GM18505 (cell line): ENCODE data around the gene BAZ1A.

ENCODE experiments used
- ATAC-seq: cut with Tn5 transposase; IDR thresholded peaks from one replicate; pipeline ENCODE4 v1.9.1; 2021; ENCODE audit not compliant: unreplicated experiment
- POLR2A ChIP-seq: IDR thresholded peaks from 4 replicates; pipeline ENCODE4 v1.6.1; 2011; ENCODE audit warnings: borderline replicate concordance; ENCODE audit not compliant: insufficient read depth, insufficient read length; ENCODE audit errors: extremely low read depth

BAZ1A gene

DNA sequence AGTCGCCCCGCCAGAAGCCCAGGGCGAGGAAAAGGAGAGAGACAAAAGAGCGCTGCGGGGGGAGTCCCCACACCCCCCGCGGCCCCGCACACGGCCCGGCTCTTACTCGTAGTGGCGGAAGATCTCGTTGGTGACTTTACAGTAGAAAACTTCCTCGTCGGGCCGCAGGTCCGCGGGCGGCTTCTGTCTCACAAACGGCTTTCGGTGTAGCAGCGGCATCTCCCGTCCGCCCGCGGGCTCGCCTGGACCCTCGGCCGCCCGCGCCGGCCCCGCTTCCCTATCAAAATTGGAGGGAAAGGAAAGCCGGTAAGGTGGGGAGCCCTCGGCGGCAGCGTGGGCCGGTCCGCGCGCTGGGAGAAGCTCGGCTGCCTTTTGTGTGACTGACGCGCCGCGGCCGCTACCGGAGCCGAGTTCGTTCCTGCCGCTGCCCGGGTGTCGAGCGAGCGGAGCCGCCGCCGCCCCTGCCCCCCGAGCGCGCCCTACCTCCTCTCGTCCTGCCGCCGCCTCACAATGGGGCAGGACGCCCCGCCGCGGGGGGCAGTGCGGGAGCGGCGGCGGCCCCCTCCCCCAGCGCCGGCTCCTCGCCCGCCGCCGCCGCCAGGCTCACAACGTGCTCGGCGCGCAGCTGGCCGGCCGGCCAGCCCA, 652 bp downstream of the BAZ1A start:
- ATAC-seq: peak; percentile 30
- TF ChIP-seq POLR2A: no peak

DNA sequence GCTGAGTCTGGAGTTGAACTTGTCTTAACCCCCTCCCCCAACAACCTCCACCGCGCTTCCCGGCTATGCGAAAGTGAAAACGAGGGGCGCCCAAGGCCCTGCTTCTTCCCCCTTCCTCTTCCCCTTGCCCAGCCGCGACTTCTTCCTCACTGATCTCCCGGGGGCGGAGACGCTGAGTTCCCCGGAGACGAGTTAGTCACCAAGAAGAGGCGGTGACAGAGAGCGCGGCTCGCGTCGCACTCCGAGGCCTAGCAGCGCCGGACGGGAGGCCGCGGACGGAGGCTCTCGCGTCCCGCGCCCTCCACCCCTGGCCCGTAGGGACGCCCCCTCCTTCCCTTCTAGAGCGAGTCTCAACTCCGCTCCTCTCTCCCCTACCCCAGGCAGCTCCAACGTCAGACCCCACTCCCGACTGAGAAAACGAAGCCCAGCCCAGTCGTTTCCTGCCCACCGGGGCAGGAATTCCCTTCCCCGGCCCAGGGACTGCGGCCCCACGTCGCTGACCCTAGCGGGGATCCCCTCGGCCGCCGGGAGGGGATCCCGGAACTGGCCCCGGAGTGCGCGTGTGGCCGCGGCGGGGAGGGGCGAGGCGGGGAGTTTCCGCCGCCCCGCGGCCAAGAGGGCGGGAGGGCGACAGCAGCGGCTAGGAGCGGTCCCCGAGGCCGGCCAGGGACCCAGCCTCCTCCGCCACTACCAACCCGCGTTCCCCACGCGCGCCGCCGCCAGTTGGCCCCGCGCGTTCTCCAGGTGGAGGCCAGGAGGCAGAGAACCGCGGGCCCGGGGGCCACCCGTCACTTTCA, 1.4 kb downstream of the BAZ1A start:
- peak; percentile 75 for TF ChIP-seq POLR2A
- peak; percentile 59 for ATAC-seq

DNA sequence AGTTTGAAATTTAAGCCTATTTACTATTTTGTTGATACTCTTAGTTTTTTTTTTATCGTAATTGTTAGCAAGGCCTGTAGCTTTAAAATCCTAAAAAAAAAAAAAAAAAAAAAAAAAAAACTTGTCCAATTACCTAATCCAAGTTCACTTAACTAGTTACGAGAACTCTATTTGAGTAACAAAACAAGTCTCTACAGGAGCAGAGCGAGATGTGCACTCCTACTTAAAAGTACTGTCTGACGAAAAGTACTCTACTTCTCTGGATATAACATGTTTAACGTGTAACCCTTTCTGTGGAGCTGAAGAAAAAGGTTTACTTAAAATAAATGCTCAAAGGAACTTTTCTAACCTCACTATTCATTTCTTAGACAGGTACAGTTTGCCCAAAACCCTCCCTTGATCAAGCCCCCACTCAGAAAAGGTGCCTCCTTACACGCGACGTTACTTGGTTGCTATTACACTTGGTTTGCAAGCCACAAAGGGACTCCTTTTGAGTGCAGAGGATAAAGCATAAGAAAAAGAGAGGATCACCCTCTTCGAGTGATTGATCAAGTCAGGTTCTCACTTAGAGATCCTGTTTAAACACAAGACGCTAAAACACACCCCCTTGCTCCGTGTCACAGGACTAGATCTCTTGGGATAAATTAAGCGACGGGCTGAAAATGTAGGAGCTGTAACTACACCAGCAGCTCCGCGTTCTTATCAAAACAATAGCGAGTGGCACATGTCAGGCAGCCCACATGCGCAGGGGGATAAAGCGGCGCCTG, 2.2 kb downstream of the BAZ1A start:
- no peak for TF ChIP-seq POLR2A
- peak; percentile 0 for ATAC-seq

DNA sequence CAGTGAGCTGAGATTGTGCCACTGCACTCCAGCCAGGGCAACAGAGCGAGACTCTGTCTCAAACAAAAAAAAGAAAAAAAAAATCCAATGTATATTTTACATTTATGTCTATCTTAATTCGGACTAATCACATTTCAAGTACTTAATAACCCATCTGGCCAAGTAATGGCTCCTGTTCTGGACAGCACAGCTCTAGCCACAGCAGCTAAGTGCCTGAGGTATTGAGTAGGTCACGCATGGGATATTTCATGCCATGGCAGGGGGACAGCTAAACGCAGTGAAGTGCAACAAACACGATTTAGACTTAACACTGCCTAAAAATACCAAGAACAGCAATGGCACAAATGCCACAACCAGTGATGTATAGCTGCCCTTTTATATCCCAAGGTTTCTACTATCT, 8.0 kb downstream of the BAZ1A start:
- no peak for ATAC-seq
- no peak for TF ChIP-seq POLR2A

DNA sequence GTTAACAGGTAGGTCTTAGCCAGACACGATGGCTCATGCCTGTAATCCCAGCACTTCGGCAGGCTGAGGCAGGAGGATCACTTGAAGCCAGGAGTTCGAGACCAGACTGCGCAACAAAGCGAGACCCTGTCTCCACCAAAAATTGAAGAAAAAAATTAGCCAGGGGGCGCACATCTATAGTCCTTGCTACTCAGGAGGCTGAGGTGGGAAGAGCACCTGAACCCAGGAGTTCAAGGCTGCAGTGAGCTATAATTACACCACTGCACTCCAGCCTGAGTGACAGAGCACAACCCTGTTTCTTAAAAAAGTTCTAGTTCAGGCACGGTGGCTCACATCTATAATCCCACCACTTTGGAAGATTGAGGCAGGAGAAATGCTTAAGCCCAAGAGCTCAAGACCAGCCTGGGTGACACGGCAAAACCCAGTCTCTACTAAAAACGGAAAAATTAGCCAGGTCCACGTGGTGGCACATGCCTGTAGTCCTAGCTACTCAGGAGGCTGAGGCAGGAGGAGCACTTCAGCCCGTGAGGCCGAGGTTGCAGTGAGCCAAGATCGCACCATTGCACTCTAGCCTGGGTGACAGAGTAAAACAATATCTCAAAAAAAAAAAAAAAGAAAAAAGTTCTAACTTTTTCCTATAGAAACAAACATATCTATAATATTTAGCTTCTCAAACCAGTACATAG, 9.1 kb downstream of the BAZ1A start:
- TF ChIP-seq POLR2A: no peak
- ATAC-seq: no peak

DNA sequence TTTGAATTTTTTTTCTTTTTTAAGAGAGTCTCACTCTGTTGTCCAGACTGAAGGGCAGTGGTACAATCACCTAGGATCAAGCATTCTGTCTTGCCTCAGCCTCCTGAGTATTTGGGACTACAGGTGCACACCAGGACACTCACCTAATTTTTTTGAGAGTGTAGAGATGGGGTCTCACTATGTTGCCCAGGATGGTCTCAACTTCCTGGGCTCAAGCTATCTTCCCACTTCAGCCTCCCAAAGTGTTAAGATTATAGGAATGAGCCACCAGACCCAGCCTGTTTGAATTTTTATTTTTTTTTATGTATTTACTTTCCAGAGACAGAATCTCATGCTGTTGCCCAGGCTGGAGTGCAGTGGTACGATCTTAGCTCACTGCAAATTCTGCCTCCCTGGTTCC, 11.3 kb downstream of the BAZ1A start:
- ATAC-seq: no peak
- TF ChIP-seq POLR2A: no peak

DNA sequence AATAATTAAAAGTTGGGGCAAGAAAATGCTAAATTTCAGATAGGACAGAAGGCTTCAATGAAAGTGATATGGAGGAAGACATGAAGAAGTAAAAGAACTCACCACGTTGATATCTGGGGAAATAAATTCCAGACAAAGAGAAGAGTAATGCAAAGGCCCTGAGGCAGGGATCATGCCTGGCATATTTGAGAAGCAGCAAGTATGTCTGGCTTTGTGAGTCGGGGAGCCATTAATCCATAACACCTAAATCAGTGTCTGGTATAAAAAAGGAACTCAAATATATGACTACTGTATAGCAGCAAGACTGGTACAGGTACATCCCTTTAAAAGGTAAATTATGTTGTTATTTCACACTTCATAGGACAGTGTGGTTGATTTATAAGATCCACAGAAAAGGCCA, 16.4 kb downstream of the BAZ1A start:
- TF ChIP-seq POLR2A: no peak
- no peak for ATAC-seq

DNA sequence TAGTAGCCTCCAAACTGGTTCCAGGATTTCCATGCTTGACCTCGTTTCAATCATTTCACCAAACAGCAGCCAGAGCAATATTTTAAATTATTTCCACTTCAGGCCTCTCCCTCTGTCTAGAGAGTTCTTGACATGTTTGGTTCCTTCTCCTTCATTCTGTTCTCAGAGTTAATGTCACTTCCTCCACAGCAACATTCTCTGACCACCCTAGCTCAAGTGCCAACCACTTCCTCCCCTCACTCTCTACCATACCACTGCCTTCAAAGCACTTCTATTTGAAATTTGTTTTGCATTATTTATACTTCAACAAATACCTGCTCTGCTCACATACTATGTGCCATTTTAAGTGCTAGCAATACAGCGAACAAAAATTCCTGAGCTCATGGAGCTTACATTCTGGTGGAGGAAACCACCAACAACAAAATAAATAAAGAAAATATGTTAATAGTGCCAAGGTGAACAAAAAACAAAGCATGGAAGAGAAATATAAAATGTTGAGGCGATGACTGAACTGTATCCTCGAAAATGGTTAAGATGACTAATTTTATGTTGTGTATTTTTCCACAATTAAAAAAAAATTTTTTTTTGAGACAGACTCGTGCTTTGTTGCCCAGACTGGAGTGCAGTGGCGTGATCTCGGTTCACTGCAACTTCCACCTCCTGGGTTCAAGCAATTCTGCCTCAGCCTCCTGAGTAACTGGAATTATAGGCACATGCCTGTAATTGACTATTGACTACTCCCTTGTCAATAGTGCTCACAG, 17.3 kb downstream of the BAZ1A start:
- ATAC-seq: no peak
- TF ChIP-seq POLR2A: no peak

DNA sequence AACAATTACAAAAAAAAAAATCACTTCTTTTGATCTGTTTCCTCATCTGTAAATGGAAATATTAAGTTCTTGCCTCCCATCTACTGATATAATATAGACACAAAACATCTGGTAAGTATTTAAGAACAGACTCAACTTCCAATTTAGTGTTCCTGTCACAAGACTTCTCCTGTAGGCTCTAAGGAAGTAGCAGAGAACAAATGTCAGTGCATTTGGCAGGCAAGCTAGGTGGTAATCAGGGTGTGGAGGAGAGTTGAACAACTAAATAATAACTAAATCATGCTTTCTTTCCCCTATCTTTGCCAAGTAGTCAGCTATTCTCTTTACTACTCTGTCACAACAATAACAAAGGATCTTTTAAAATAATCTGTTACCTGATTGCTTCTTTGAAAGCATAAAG, 22.1 kb downstream of the BAZ1A start:
- no peak for ATAC-seq
- no peak for TF ChIP-seq POLR2A

DNA sequence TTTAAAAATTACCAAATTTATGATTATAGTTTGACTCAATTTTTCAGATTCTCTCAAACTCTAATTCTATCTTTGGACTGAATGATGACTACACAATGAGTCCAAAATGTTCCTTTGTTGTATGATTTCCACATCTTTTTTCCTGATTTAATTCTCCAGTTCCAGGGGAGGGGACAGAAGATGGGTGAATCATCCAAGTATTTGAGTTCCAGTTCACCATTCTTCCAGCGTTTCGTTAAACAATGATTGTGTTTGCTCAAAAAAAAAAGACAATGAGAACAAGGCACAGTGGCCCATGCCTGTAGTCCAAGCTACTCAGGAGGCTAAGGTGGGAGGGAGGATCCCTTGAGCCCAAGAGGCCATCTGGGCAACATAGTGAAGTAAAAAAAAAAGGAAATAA, 23.8 kb downstream of the BAZ1A start:
- ATAC-seq: no peak
- no peak for TF ChIP-seq POLR2A

DNA sequence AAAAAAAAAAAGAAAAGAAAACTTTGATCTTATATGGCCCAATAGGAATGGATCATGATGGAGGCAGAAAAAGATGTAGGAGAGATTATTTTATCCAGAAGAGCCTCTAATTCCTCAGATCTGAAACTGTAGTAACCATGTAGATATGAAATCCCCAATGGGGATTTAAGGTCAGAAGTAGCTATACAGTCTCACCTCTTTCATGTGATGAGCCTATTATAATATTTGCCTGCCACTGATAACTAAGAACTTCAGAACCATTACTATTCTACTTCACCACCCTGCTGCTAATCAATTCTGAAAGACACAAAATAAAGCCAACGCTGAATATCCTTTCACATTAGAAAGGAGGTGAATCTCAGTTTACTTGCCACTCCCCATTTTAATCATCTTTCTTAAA, 29.3 kb downstream of the BAZ1A start:
- no peak for TF ChIP-seq POLR2A
- no peak for ATAC-seq

DNA sequence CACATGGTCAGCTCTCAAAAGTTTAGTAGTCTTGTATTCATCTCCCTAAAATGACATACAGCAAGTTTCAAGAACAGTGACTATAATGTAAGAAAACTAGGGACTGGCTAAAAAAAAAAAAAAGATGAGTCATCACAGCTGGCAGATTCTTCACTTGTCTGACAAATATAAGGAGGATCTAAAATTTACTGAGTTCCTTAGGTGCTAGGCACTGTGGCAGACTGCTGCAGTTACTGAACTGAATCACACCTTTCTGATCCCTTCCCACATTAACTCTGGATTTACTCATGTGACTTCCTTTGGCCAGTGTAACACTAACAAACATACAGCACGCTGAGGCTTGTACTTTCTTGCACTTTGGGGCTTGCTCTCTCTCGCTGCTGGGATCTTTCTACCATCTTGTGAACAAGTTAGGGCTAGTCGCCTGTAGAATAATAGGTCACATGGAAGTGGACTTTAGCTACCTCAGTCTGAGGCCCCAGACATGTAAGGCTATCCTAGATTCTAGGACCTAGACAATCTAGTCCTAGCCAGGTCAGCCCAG, 32.1 kb downstream of the BAZ1A start:
- ATAC-seq: no peak
- TF ChIP-seq POLR2A: no peak
